ENCODE results near the gene RALB.
A peak's percentile ranks its signal among the peaks of the same experiment; 100 is the strongest.
"Not testable (repeated sequence)": the region's sequence is repeated elsewhere in the genome, so short reads cannot be mapped to it uniquely, and the experiment has no call there.

RALB gene

GRCh38 chr2:120243875-120244553, 8.6 kb upstream of the RALB start:
- DNase-seq (ENCODE audit: low spot score), result no peak

DNA sequence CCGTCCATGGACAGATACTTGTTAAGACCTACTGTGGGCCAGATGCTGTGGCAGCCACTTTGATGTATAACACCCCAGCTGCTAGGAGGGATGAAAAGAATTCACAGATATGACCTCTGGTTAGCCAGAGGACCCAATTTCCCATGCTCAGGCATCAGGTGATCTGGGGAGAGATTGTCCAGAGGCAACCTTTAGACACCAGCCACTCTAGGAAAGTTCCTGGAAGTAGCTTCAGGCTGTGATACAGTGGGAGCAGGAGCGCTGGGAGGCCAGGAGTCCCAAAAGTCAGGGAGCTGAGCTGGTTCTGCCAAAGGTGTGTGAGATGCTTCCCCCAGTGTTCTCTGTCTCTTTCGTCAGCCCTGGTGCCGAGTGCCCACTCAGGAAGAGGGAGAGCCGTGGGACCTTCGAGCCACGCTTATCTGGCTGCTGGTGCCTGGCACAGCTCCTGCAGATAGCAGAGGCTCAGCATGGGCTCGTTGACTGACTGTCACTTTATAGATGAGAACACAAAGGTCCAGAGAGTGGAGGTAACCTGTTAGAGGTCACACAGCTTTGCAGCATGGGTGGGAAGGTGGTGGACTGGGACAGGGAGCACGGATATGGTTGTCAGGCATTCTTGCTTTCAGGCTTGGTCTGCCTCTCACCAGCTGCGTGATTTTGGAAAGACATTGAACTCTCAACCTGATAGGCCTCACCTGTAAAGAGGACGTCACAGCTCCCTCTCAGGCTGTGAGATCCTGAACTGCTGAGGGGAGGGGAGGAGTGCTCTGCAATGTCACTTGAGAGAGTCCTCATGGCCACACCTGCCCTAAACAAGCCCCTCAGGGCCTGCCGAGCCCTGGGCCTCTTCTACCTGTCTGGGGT, 7.8 kb upstream of the RALB start:
- DNase-seq (ENCODE audit: low spot score), result no peak

GRCh38 chr2:120245520-120246332, 6.9 kb upstream of the RALB start:
- no peak for DNase-seq (ENCODE audit: low spot score)

GRCh38 chr2:120246546-120247300, 5.9 kb upstream of the RALB start:
- no peak for DNase-seq (ENCODE audit: low spot score)

- DNase-seq (ENCODE audit: low spot score), result no peak
Measured at GRCh38 chr2:120247851-120248250, 4.8 kb upstream of the RALB start.

GRCh38 chr2:120250640-120251039, 2.0 kb upstream of the RALB start:
- no peak for DNase-seq (ENCODE audit: low spot score)

GRCh38 chr2:120251078-120251477, 1.6 kb upstream of the RALB start:
- DNase-seq (ENCODE audit: low spot score), result no peak

GRCh38 chr2:120251880-120252224, 800 bp upstream of the RALB start:
- no peak for DNase-seq (ENCODE audit: low spot score)

GRCh38 chr2:120253021-120253882, 600 bp downstream of the RALB start:
- DNase-seq (ENCODE audit: low spot score), result peak; percentile 80

GRCh38 chr2:120254178-120254577, 1.5 kb downstream of the RALB start:
- no peak for DNase-seq (ENCODE audit: low spot score)

DNA sequence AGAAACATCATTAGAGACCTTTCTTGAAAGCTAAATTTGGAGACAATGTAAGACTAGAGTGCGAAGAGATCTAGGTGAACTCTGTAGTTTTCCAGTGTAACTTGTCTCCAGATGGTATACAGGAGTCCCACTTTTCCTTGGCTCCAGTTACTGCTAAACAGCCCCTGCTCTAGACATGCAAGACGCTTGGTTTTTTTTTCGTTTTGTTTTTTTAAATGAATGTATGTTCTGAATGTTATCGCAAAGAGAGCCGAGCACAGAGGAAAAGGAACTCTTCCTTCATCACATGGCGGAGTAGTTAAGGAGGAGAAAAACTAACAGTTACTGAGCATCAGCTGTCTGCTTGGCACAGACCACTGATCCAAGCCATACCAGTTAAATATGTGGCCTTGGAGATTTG, 2.4 kb downstream of the RALB start:
- no peak for DNase-seq (ENCODE audit: low spot score)

GRCh38 chr2:120255986-120256650, 3.5 kb downstream of the RALB start:
- no peak for DNase-seq (ENCODE audit: low spot score)

GRCh38 chr2:120256651-120257000, 4.0 kb downstream of the RALB start:
- no peak for DNase-seq (ENCODE audit: low spot score)

- DNase-seq (ENCODE audit: low spot score), result no peak
Measured at GRCh38 chr2:120257522-120257921, 4.9 kb downstream of the RALB start.

DNA sequence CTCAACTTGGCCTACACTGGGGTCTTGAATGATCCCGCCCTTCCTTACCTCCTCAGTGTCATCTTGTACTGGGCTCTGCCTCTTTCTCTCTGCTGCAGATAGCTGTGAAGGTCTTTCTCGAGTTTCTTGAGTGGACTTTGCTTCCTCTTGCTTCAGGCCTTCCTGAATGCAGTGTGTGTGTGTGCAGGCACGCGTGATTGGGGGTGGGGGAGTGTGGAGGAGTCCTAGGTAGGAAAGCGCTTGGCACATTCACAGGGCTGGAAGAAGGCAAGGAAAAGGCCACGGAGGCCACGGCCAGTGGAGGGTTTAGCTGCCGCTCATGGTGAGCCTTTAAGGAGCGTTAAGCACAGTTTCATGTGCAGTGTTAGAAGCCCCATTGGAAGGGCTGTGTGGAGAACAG, 5.5 kb downstream of the RALB start:
- no peak for DNase-seq (ENCODE audit: low spot score)

DNA sequence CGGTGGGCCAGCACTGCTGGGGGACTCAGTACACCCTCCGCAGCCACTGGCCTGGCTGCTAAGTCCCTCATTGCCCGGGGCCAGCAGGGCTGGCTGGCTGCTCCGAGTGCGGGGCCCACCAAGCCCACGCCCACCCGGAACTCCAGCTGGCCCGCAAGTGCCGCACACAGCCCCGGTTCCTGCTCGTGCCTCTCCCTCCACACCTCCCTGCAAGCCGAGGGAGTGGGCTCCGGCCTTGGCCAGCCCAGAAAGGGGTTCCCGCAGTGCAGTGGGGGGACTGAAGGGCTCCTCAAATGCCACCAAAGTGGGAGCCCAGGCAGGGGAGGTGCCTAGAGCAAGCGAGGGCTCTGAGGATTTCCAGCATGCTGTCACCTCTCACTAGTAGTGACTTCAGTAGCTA, 7.3 kb downstream of the RALB start:
- not testable (repeated sequence) for DNase-seq (ENCODE audit: low spot score)

- no peak for DNase-seq (ENCODE audit: low spot score)
Measured at GRCh38 chr2:120260736-120261135, 8.1 kb downstream of the RALB start.

DNA sequence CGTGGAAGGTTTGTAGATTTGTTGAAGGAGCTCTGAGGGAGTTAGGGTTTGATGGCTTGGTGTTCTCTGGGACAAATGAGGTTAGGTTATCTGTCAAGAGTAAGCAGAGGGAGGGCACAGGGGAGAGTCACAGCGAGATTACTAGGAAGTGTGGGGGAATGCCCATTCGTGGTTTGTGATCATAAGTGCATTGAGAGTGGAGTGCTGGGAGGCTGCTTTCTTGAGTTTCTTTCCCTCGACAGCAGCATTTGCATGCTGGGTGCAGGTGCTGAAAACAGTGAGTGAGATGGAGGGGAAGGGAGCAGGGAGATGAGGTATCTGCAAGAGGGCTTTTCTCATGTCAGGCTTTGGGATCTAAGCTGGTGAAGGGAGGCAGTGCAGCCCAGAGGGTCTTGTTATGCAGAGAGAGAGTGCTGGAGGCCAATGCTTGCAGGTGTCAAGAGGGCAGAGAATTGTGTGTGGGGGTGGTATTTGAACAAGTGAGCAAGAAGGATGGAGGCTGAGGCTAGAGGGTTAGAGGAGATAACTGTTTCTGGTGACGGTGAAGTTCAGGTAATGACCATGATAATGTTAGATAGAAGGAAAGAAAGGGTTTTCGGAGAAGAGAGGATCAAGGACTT, 8.8 kb downstream of the RALB start:
- no peak for DNase-seq (ENCODE audit: low spot score)

GRCh38 chr2:120262150-120262549, 9.5 kb downstream of the RALB start:
- no peak for DNase-seq (ENCODE audit: low spot score)

DNA sequence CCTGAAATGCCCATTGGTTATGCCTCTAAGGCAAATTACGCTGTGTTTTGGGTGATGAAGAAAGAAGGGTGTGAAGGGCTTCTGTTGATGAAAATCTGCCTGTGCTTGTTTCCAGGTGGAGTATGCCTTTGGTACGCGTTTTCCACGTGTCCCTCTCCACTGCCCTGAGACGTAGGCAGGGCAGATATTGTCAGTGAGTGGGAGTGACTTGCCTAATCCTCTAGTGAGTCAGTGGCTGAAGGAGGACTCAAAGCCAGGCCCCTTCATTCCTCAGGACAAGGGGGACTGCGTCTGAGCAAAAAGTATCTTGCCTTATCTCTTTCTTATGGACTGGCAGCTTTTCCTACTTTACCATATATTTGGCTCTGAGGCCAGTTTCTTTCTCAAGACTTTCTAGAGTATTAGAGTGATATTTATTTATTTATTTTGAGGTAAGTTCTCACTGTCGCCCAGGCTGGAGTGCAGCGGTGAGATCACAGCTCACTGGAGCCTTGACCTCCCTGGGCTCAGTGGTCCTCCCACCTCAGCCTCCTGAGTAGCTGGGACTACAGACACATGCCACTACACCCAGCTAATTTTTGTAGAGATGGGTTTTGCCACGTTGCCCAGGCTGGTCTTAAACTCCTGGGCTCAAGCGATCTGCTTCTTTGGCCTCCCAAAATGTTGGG, 10.2 kb downstream of the RALB start:
- peak; percentile 30 for DNase-seq (ENCODE audit: low spot score)

Measured in AG08395 (cell line).